AG04450 (cell line): ENCODE measurements around the gene BCL11B. TPM values are rescaled to one million over a fixed set of nuclear protein-coding genes. Genes with fewer than 3 reads are reported as not detected.

Source experiments
- CTCF ChIA-PET: fragments of 300-600, 350-600 bp; formaldehyde crosslinking; extraction: SDS; loops from one replicate; lab custom pipeline; 2022; ENCODE audit warnings: antibody characterized with exemption, inconsistent platforms; lab: Charles Lee
- POLR2A ChIA-PET: fragments of 350-600 bp; formaldehyde crosslinking; extraction: SDS; loops from one replicate; lab custom pipeline; 2021; ENCODE audit warnings: antibody characterized with exemption, inconsistent platforms; lab: Yijun Ruan, JAX
- DNase-seq: peaks from one replicate; pipeline ENCODE4 v3.0.0-alpha.2; 2011; ENCODE audit warnings: low read depth, low spot score
- H3K27ac ChIP-seq: one replicate; pipeline ENCODE4 v1.5.1; 2012; ENCODE audit warnings: low read depth, low read length, control low read depth
- H3K27me3 ChIP-seq: one replicate; pipeline ENCODE4 v1.6.0; 2012; ENCODE audit warnings: low read length; ENCODE audit not compliant: control insufficient read depth, insufficient read depth
- H3K4me3 ChIP-seq: 2 replicates; pipeline ENCODE4 v1.5.1; 2011; ENCODE audit warnings: mild to moderate bottlenecking, low read depth, low read length, control low read depth
- H3K9me3 ChIP-seq: 2 replicates; pipeline ENCODE4 v1.5.1; 2012; ENCODE audit warnings: low read length; ENCODE audit not compliant: control insufficient read depth, insufficient read depth
- polyA plus RNA-seq: library from polyadenylated mRNA; depleted of rRNA; stranded (reverse); fragments of >200 nt; gene quantifications from 2 replicates; pipeline ENCODE4 v1.2.3, GENCODE V29; 2011
- TF ChIP-seq, protein P1 (sequence below): IDR thresholded peaks from 2 replicates; pipeline ENCODE4 v1.5.1; 2011; ENCODE audit warnings: low read depth, low read length, control low read depth, inconsistent platforms

Gene BCL11B
- polyA plus RNA-seq, 1 experiment: not detected

DNA sequence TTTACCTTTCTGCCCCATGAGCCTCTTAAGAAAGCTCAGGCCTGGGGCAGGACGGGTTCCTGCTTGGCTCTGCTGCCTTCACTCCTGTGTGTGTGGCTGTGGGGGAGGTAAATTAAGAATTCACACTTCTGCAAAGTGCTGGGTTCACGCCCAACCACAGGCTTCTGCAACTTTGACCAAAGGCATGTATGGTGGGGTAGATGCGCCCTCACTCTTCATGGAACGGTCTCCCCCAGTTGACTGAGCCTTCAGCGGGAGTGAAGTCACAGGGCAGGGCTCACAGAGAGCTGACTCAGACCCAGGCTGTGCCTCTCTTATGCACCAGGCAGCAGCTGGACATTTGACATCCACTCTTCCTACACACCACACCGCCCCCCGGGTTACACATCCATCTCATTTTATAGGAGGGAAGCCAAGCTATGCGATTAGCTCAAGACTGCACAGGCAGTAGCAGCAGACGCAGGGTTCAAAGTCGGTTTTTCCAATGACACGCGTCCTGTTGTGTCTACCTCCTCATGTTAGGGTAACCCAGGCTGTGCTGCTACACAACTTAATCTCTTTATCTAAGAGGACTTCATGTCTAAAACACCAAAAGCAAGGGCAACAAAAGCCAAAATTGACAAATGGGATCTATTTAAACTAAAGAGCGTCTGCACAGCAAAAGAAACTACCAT lies 15.4 kb upstream of the BCL11B start:
- ChIA-PET CTCF (interaction anchor here (1.3 kb wide), 1 partner anchor 105 kb away, joined by 3 read pairs; no protein-coding TSS in a partner anchor), POLR2A (no interaction called here)
- DNase-seq: no peak
- no peak overlapping the region for H3K4me3 ChIP-seq
- TF ChIP-seq, protein P1, sequence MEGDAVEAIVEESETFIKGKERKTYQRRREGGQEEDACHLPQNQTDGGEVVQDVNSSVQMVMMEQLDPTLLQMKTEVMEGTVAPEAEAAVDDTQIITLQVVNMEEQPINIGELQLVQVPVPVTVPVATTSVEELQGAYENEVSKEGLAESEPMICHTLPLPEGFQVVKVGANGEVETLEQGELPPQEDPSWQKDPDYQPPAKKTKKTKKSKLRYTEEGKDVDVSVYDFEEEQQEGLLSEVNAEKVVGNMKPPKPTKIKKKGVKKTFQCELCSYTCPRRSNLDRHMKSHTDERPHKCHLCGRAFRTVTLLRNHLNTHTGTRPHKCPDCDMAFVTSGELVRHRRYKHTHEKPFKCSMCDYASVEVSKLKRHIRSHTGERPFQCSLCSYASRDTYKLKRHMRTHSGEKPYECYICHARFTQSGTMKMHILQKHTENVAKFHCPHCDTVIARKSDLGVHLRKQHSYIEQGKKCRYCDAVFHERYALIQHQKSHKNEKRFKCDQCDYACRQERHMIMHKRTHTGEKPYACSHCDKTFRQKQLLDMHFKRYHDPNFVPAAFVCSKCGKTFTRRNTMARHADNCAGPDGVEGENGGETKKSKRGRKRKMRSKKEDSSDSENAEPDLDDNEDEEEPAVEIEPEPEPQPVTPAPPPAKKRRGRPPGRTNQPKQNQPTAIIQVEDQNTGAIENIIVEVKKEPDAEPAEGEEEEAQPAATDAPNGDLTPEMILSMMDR: no peak
- no peaks in the 10 kb centered on the region for H3K27me3 ChIP-seq
- H3K9me3 ChIP-seq: no peaks in the 10 kb centered on the region
- no peak overlapping the region for H3K27ac ChIP-seq

DNA sequence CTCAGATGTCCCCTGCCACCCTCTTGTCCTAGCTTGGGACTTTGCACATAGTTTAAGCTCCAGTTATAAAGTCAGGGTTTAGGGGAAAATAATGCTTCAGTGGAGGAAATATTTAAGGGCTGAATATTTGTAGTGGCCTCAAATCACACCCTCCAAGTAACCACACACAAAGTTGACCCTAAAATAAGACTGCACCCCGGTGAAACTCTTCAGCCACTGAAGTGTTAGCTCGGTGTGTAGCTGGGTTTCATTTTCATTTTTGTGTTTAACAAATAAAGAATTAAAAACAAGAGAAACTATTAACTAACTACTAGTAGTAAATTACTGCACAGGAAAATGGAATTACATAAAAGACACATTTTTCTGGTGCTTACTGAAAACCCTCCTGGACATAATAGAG lies 14.8 kb upstream of the BCL11B start:
- DNase-seq: no peak
- ChIA-PET CTCF (interaction anchor here (1.3 kb wide), 1 partner anchor 106 kb away, joined by 3 read pairs; no protein-coding TSS in a partner anchor), POLR2A (no interaction called here)
- Histone ChIP-seq H3K4me3 (no peak overlapping the region), H3K27me3 (no peaks in the 10 kb centered on the region), H3K27ac (no peak overlapping the region), H3K9me3 (no peaks in the 10 kb centered on the region)
- TF ChIP-seq, protein P1: no peak

DNA sequence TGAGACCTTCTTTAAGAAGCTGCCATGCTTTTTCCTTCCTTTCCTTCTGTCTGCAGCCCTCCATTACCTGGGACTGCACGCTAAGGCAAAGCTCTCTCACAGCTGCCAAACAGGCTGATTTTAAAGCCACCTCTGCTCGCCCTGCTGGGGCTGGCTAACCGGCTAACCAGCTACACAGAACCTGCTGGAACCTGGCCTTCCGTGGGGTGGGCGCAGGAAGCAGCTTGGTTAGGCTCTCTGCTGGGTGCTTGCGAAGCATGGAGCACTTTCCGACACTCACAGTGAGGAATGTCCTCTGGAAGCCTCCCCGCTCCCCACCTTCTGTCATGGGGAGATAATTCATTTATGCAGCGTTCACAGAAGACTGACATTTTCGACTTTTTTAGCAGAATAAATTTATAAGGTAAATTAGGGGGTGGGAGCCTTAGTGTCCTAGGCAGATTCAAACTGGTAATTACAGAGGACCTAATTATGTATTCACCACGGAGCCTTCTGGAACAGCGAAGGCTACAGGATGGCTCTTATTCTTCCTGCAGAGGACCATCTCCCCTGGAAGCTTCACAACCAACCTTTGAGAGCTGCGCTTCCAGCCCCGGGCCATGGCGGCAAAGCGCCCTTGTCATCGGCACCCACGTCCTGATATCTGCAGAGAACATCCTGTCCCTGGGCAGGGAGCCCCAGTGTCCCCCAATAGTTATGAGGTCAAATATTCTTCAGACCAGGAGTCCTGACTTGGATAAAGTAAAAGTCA lies 12.4 kb upstream of the BCL11B start:
- Histone ChIP-seq H3K9me3 (no peaks in the 10 kb centered on the region), H3K27ac (no peak overlapping the region), H3K4me3 (no peak overlapping the region), H3K27me3 (peaks cover 5% of the 10 kb centered on the region)
- TF ChIP-seq, protein P1: no peak
- POLR2A ChIA-PET: no interaction called here
- CTCF ChIA-PET: interaction anchor here (0.7 to 1.1 kb wide), 2 partner anchors 18 to 132 kb away, joined by 3 to 4 read pairs; no protein-coding TSS in a partner anchor
- no peak for DNase-seq

DNA sequence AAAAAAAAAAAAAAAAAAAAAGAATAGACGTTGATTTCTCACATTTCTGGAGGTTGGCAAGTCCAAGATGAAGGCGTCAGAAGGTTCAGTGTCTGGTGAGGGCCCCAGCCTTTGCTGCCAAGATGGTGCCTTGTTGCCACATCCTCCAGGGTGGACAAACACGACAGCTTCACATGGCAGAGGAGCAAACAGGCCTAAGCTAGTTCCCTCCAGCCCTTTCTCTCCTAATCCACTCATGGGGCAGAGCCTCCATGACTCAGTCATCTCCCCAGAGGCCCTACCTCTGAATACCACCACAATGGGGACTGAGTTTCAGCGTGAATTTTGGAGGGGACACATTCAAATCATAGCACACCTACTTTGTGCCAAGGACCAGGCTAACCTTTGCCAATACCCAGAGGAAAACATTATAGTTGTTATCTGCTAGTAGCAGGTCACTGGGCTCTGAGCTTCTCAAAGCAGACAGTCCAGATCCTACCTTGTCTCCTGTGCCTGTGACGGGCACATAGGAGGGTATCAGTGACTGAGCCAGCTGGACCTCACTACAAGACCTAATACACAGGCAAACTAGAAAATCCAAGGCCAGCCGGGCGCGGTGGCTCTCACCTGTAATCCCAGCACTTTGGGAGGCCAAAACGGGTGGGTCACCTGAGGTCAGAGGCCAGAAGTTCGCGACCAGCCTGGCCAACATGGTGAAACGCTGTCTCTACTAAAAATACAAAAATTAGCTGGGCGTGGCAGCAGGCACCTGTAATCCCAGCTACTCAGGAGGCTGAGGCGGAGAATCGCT lies 10.5 kb upstream of the BCL11B start:
- TF ChIP-seq, protein P1: no peak
- Histone ChIP-seq H3K27me3 (peaks cover 7% of the 10 kb centered on the region), H3K4me3 (no peak overlapping the region), H3K9me3 (no peaks in the 10 kb centered on the region), H3K27ac (no peak overlapping the region)
- POLR2A ChIA-PET: no interaction called here
- DNase-seq: no peak
- CTCF ChIA-PET: interaction anchor here (1.1 kb wide), 1 partner anchor 16 kb away, joined by 6 read pairs; no protein-coding TSS in a partner anchor
